ENCODE data around the gene ADM5. TPM values are rescaled to one million over a fixed set of nuclear protein-coding genes. Genes with fewer than 3 reads are reported as not detected.

The ADM5 gene
- polyA plus RNA-seq, 6 donors from 2014 or later, result 0.19 to 0.47 (median 0.26) TPM; not detected in 2

DNA sequence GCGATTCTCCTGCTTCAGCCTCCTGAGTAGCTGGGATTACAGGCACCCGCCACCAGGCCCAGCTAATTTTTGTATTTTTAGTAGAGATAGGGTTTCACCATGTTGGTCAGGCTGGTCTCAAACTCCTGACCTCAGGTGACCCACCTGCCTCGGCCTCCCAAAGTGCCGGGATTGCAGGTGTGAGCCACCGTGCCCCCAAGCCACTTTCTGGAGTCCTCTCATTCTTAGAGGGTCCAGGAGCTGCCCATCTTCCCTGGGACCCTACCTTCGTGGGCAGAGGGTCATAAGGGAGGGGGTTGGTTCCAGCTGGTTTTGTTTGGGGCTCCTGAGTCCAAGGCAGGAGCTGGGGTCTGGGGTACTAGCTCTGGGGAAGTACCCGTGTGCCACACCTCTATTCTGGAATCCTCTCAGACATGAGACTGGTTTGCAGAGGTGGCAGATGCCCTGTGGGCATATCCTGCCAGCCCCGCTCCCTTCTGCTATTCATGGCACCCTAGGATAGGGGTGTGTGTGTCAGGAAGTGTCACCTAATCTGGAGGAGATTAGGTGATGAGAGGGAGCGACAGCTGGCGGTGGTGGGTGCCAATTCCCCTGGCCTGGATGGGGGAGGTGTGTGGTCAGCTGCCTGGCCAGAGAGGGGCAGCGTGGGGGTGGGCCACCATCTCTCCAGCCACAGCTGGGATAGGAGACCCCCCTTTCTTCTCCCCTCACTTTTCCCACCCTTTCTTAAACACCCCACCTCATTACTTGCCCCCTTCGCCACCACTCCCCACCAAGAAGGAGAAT lies 10.2 kb upstream of the ADM5 start:
- ATAC-seq (ENCODE audit: low read depth in 2 of 2), result no peak
- Mint-ChIP-seq H3K4me3 (peak overlapping the region in 6 of 8 donors; percentile 39 to 95 (median 60)), H3K36me3 (peaks cover 0 to 6% of the 10 kb centered on the region in 2 donors), H3K9me3 (no peaks in the 10 kb centered on the region), H3K27ac (peak overlapping the region in 4 of 6 donors; percentile 64 to 99 (median 91)), H3K27me3 (no peaks in the 10 kb centered on the region), H3K4me1 (peaks cover 30 to 52% (median 39%) of the 10 kb centered on the region in 3 donors)
- DNase-seq, result no peak

DNA sequence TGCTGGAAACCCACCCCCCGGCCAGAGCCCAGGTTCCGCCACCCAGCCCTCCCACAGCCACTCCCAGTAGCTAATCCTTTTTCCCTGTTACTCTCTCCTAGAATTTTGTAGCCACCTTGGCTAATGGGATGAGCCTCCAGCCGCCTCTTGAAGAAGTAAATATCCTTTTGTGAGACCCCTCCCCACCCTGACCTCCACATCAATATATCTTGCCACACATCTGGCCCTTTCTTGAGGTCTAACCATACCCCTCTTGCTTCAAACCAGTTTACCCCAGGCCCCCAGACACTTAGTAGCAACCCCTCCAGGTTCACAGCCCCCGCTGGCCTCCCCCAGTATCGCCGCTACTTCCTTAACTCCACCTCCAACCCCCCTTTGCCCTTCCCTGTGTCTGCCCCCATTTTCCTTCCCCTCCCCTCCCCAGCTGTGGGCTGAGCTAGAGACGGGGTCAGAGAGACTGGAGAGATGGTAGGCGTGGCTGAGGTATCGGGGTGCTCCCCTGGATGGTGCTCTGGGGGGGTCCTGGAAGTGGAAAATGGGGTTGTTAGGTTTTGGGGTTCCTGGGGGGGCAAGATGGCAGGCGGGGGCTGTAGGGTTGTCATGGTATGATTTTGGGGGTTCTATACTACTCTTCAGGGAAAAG lies 9.5 kb upstream of the ADM5 start:
- no peak for DNase-seq
- Mint-ChIP-seq H3K36me3 (peaks cover 0 to 8% of the 10 kb centered on the region in 2 donors), H3K27me3 (no peaks in the 10 kb centered on the region), H3K9me3 (no peaks in the 10 kb centered on the region), H3K27ac (peak overlapping the region in 3 of 6 donors; percentile 91 to 99 (median 92)), H3K4me1 (peaks cover 29 to 50% (median 39%) of the 10 kb centered on the region in 3 donors), H3K4me3 (peak overlapping the region in 4 of 8 donors; percentile 39 to 79 (median 67))
- no peak for ATAC-seq (ENCODE audit: low read depth in 2 of 2)

DNA sequence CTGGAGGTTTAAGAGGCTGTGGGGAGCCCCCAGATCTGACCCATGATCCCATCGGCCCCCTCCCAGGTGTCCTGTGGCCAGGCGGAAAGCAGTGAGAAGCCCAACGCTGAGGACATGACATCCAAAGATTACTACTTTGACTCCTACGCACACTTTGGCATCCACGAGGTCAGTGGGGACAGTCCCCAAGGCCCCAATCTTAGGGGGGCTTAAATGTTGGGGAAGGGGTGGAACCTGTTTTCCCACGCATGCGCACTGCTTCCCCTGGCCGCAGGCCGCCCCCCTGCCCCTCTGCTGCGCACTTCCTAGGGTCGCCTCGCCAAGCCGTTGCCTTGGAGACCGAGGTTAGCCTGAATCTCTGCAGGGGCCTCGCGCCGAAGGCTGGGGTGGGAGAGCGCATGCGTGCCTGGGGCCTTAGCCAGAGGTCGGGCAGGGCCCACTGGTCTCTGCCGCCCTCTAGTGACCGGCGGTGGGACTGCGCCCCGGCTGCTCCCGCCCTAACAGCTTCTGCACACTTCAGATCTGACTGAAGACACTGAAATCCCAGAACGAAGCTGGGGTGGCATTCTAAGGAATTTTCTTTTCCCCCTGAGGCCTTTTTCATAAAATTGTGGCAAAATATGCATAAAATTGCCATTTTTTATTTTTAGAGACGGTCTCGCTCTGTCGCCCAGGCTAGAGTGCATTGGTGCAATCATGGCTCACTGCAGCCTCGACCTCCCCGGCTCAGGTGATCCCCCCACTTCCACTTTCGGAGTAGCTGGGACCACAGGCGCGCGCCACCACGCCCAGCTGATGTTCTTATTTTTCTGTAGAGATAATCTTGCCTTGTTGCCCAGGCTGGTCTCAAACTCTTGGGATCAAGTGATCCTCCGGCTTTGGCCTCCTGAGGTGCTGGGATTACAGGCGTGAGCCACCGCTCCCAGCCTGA lies 8.7 kb upstream of the ADM5 start:
- no peaks in the 10 kb centered on the region for H3K9me3 Mint-ChIP-seq
- ATAC-seq (ENCODE audit: low read depth in 2 of 2) (peak in 1 of 2 donors; percentile 8), DNase-seq (peak; percentile 90)
- no peaks in the 10 kb centered on the region for H3K27me3 Mint-ChIP-seq
- peaks cover 31 to 46% (median 39%) of the 10 kb centered on the region in 3 donors for H3K4me1 Mint-ChIP-seq
- peak overlapping the region in 4 of 8 donors; percentile 10 to 56 (median 24) for H3K4me3 Mint-ChIP-seq
- H3K36me3 Mint-ChIP-seq, result peaks cover 0 to 13% of the 10 kb centered on the region in 2 donors
- peak overlapping the region in 2 of 6 donors; percentile 91 to 99 for H3K27ac Mint-ChIP-seq

DNA sequence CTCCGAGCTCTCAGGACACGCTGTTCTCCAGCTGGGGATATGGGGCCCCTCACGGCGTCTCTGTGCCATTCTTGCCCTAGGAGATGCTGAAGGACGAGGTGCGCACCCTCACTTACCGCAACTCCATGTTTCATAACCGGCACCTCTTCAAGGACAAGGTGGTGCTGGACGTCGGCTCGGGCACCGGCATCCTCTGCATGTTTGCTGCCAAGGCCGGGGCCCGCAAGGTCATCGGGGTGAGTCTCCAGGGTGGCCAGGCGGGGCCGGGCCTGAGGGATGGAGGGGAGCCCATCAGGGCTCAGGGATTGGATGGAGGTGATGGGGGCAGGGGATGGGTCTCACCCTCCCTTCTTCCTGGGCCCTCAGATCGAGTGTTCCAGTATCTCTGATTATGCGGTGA lies 7.6 kb upstream of the ADM5 start:
- Mint-ChIP-seq H3K4me3 (no peak overlapping the region), H3K27ac (peak overlapping the region in 2 of 6 donors; percentile 24 to 64), H3K9me3 (no peaks in the 10 kb centered on the region), H3K4me1 (peaks cover 26 to 34% (median 29%) of the 10 kb centered on the region in 3 donors), H3K27me3 (no peaks in the 10 kb centered on the region), H3K36me3 (peaks cover 0 to 16% of the 10 kb centered on the region in 2 donors)
- ATAC-seq (ENCODE audit: low read depth in 2 of 2) (no peak), DNase-seq (no peak)

DNA sequence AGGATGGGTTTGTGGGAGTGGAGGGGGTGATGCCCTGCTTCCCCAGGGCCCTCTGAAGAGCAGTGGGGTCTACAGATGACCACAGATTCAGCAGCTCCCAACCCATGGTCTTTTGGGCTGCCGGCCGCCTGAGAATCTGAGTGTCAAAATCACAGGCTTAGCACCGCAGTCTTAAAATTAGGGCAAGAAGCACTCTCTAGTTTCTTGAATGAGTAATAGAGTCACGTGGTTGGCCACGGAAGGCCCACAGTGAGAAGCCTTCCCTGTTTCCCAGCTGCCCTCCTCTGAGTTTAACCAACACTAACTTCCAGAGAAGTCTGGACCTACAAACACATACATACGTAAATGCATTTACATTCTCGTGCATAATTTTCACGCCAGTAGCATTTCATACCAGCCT lies 7.1 kb upstream of the ADM5 start:
- Mint-ChIP-seq H3K27me3 (no peaks in the 10 kb centered on the region), H3K4me1 (peaks cover 21 to 32% (median 29%) of the 10 kb centered on the region in 3 donors), H3K9me3 (no peaks in the 10 kb centered on the region), H3K4me3 (no peak overlapping the region), H3K27ac (no peak overlapping the region), H3K36me3 (peaks cover 0 to 18% of the 10 kb centered on the region in 2 donors)
- DNase-seq (no peak), ATAC-seq (ENCODE audit: low read depth in 2 of 2) (no peak)

DNA sequence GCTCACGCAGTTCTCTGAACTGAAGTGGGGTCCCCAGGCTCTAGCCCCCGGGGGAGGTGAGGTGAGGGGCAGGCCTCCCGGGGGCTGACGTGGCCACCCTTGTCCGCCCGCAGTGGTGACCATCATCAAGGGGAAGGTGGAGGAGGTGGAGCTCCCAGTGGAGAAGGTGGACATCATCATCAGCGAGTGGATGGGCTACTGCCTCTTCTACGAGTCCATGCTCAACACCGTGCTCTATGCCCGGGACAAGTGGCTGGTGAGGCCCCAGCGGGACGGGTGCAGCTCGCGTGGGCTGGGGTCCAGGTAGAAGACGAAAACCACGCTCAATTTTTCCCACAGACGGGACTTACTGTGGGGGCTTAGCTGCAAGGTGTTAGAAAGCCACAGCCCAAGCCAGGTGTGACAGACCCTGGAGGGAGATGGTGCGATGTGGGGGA lies 5.6 kb upstream of the ADM5 start:
- H3K36me3 Mint-ChIP-seq, result peaks cover 0 to 25% of the 10 kb centered on the region in 2 donors
- peaks cover 17 to 24% (median 17%) of the 10 kb centered on the region in 3 donors for H3K4me1 Mint-ChIP-seq
- no peak overlapping the region for H3K4me3 Mint-ChIP-seq
- H3K9me3 Mint-ChIP-seq, result no peaks in the 10 kb centered on the region
- no peak for DNase-seq
- H3K27me3 Mint-ChIP-seq, result no peaks in the 10 kb centered on the region
- ATAC-seq (ENCODE audit: low read depth in 2 of 2), result no peak
- H3K27ac Mint-ChIP-seq, result no peak overlapping the region

DNA sequence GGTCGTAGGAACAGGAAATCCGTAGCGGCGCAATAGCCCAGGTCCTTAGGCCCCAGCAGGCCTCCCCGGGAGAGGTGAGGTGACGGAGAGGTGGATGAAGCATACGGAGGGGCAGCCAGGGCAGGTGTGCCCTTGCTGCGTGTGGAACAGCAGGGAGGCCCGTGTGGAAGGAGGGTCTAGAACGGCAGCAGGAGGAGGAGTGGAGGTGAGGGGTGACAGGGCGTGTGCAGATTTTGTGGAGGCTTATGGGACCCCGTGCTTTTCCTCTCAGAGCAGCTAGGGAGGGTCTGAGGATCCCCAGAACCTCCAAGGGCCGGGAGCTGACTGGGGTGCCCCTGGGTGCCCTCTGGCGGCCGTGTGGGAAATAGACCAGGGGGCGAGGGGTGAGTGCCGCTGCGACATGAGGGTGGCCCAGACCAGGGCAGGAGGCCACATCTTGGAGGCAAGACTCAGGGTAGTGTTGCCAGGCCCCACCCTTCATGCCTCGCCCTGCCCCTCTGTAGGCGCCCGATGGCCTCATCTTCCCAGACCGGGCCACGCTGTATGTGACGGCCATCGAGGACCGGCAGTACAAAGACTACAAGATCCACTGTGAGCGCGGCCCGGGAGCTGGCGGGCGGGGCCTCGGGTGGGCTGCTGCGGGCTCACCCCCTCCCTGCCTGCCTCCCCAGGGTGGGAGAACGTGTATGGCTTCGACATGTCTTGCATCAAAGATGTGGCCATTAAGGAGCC lies 5.0 kb upstream of the ADM5 start:
- peaks cover 16 to 22% (median 17%) of the 10 kb centered on the region in 3 donors for H3K4me1 Mint-ChIP-seq
- peaks cover 0 to 25% of the 10 kb centered on the region in 2 donors for H3K36me3 Mint-ChIP-seq
- no peak for ATAC-seq (ENCODE audit: low read depth in 2 of 2)
- no peak for DNase-seq
- H3K4me3 Mint-ChIP-seq, result no peak overlapping the region
- peak overlapping the region in 1 of 6 donors; percentile 80 for H3K27ac Mint-ChIP-seq
- H3K9me3 Mint-ChIP-seq, result no peaks in the 10 kb centered on the region
- H3K27me3 Mint-ChIP-seq, result no peaks in the 10 kb centered on the region

DNA sequence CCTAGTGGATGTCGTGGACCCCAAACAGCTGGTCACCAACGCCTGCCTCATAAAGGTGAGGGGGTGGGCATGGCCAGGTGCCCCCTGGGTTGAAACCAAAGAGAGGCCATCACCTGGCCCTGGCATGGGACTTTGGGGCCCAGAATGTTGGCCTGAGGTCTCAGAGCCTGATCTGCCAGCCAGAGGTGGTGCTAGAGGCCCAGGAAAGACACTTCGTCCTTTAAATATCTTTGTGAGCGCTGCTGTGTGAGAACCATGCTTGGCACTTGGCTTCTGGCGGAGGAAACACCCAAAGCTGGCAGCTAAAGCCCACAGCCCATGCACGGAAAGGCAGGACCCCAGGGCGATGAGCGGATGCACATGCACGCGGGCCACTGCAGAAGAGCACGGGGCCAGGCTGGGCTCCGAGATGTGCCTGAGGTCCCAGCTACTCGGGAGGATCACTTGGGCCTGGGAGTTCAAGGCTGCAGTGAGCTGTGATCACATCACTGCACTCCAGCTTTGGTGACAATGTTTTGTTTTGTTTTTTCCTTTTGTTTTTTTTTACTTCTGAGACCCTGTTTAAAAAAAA lies 4.3 kb upstream of the ADM5 start:
- peak overlapping the region in 1 of 6 donors; percentile 90 for H3K27ac Mint-ChIP-seq
- DNase-seq (no peak), ATAC-seq (ENCODE audit: low read depth in 2 of 2) (no peak)
- H3K27me3 Mint-ChIP-seq, result peaks cover 0 to 5% (median 4%) of the 10 kb centered on the region in 3 donors
- no peaks in the 10 kb centered on the region for H3K9me3 Mint-ChIP-seq
- H3K4me1 Mint-ChIP-seq, result peaks cover 14 to 20% (median 16%) of the 10 kb centered on the region in 3 donors
- H3K4me3 Mint-ChIP-seq, result no peak overlapping the region
- peaks cover 0 to 25% of the 10 kb centered on the region in 2 donors for H3K36me3 Mint-ChIP-seq

DNA sequence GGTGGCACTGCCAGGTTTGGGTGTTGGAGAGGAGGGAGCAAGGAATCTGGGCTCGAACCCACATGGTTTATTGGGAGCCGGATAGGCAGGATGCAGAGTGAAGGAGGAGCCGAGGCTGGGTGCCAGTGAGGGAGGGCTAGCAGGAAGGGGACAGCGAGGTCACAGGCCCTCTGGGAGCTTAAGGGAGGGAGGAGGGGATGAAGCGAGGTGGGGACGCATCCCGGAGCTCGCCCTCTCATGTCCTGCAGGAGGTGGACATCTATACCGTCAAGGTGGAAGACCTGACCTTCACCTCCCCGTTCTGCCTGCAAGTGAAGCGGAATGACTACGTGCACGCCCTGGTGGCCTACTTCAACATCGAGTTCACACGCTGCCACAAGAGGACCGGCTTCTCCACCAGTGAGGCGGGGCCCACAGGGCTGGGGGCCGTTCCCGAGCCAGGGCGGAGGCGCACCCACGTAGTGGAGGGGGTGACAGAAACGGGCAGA lies 3.5 kb upstream of the ADM5 start:
- no peak overlapping the region for H3K27ac Mint-ChIP-seq
- DNase-seq, result no peak

DNA sequence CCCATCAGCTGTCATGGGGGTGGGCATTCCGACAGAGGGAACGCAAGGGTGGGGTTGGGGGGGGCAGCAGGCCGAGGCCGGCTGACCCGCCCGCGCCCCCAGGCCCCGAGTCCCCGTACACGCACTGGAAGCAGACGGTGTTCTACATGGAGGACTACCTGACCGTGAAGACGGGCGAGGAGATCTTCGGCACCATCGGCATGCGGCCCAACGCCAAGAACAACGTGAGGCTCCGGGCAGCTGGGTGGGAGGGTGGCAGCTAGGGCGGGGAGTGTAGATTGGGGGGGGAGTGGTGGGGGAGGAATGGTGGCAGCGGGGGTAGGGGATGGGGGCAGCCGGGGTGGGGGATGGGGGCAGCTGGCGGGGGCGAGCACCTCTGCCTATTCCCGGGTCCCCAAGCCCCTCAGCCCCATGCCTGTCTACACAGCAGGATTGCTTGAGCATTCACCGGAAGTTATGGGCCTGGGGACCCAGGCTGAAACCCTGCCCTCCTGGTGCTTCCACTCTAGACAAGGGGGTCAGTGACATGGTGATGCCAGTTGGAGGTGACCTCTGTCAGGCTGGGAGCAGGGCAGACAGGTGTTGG lies 2.8 kb upstream of the ADM5 start:
- H3K27me3 Mint-ChIP-seq, result peaks cover 11 to 20% (median 18%) of the 10 kb centered on the region in 3 donors
- ATAC-seq (ENCODE audit: low read depth in 2 of 2), result no peak
- H3K36me3 Mint-ChIP-seq, result peaks cover 0 to 34% of the 10 kb centered on the region in 2 donors

More for the DNA sequence above, 3.5 kb upstream of the ADM5 start:
- ATAC-seq (ENCODE audit: low read depth in 2 of 2), result no peak
- H3K4me3 Mint-ChIP-seq, result no peak overlapping the region
- H3K4me1 Mint-ChIP-seq, result peaks cover 14 to 20% (median 20%) of the 10 kb centered on the region in 3 donors
- H3K27me3 Mint-ChIP-seq, result peaks cover 8 to 13% (median 13%) of the 10 kb centered on the region in 3 donors
- H3K36me3 Mint-ChIP-seq, result peaks cover 0 to 32% of the 10 kb centered on the region in 2 donors
- no peaks in the 10 kb centered on the region for H3K9me3 Mint-ChIP-seq

DNA sequence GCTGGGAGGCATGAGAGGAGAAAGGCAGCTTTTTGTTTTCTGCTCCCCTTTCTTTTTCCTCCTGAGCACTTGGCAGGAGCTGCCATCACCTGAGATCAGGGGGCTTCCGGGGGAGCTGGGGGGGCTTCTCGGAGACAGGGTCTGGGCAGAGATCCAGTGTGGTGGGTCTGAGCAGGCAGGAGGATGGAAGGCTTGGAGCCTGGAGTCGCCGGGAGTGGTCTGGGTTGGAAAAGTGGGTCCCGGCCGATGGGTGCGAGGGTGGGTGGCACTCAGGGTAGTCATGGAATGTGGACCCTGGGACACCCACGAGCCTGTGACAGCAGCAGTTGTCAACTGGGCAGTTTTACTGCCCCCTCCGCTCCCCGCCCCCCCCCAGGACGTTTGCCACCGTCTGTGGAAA lies 2.2 kb upstream of the ADM5 start:
- H3K27ac Mint-ChIP-seq, result no peak overlapping the region

More for the DNA sequence above, 2.8 kb upstream of the ADM5 start:
- Mint-ChIP-seq H3K4me1 (peaks cover 19 to 24% (median 22%) of the 10 kb centered on the region in 3 donors), H3K9me3 (no peaks in the 10 kb centered on the region), H3K4me3 (no peak overlapping the region), H3K27ac (no peak overlapping the region)
- DNase-seq, result no peak

More for the DNA sequence above, 2.2 kb upstream of the ADM5 start:
- H3K9me3 Mint-ChIP-seq, result no peaks in the 10 kb centered on the region
- peaks cover 11 to 24% (median 19%) of the 10 kb centered on the region in 3 donors for H3K27me3 Mint-ChIP-seq
- no peak for ATAC-seq (ENCODE audit: low read depth in 2 of 2)
- no peak for DNase-seq
- no peak overlapping the region for H3K4me3 Mint-ChIP-seq
- peaks cover 0 to 34% of the 10 kb centered on the region in 2 donors for H3K36me3 Mint-ChIP-seq
- H3K4me1 Mint-ChIP-seq, result peaks cover 19 to 28% (median 22%) of the 10 kb centered on the region in 3 donors

Data from naive B cell (primary cell).